ENCODE data around the gene FAM177A1.

FAM177A1 gene

GRCh38 chr14:35123388-35123703, 77.3 kb downstream of the FAM177A1 start:
- no peak for DNase-seq (ENCODE audit: low read depth)

DNA sequence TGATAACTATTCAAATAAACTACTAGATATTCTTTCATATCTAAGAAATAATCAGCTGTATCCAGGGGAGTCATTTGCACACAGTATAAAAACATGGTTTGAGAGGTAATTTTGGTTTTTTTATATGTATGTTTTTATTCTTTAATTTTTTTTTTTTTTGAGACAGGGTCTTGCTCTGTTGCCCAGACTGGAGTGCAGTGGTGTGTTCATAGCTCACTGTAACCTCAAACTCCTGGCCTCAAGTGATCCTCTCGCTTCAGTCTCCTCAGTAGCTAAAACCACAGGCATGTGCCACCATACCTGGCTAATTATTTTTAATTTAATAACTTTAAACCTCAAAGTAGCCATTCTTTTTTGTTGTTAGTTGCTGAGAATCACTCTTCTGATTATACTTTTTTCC, 78.1 kb downstream of the FAM177A1 start:
- no peak for DNase-seq (ENCODE audit: low read depth)
